Activated CD8-positive, alpha-beta memory T cell treated with anti-CD3 and anti-CD28 coated beads for 36 hours (primary cell): ENCODE data around the gene AP3B2. TPM values are rescaled to one million over a fixed set of nuclear protein-coding genes. Genes with fewer than 3 reads are reported as not detected.

Experiments used
- CTCF ChIA-PET: fragments of 350-600 bp; sonication (Branson Sonifier 250); formaldehyde crosslinking; loops from one replicate; lab custom pipeline; 2021; ENCODE audit warnings: antibody characterized with exemption; lab: Charles Lee
- POLR2A ChIA-PET: fragments of 350-600 bp; sonication (Branson Sonifier 250); formaldehyde crosslinking; loops from one replicate; lab custom pipeline; 2021; ENCODE audit warnings: antibody characterized with exemption; lab: Charles Lee
- total RNA-seq, 2 experiments: library from RNA; stranded (reverse); gene quantifications; one replicate each; pipeline ENCODE4 v1.2.3, GENCODE V29; 2021

Gene AP3B2
- total RNA-seq, 2 experiments from 2014 or later = 0.44 to 0.53 TPM

GRCh38 chr15:82699726-82700125, 9.9 kb downstream of the AP3B2 start:
- CTCF ChIA-PET = no interaction called here
- POLR2A ChIA-PET = no interaction called here

DNA sequence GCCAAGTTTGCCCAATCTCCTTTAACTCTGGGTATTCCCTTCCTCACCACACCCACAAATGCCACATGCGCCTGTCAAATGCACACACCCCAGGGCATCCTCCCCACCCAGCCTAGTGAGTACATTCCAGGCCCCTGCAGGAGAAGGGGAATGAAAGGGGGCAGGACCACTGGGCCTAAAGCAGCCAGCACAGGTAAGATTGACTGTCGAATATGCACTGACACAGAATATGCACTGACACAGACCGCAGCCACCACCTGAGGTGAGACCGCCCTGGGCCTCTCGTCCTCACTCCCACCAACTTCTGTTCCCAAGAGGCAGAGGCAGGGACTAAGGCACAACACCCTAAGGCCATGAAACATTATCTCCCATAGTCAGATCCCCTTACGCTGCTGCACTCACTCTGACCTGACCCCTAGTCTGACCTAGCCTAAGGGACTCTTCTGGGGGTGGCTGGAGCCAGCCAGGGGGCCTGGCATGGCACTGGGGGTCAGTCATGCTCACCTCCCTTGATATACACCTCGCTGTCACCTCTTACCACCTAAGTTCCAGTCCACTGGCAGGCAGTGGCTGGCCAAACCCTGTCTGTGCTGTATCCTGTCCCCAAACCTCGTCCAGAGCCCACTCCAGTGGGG, 10.8 kb downstream of the AP3B2 start:
- CTCF ChIA-PET = no interaction called here
- POLR2A ChIA-PET = no interaction called here

- ChIA-PET CTCF (no interaction called here), POLR2A (no interaction called here)
Measured at GRCh38 chr15:82697735-82698407, 11.8 kb downstream of the AP3B2 start.

DNA sequence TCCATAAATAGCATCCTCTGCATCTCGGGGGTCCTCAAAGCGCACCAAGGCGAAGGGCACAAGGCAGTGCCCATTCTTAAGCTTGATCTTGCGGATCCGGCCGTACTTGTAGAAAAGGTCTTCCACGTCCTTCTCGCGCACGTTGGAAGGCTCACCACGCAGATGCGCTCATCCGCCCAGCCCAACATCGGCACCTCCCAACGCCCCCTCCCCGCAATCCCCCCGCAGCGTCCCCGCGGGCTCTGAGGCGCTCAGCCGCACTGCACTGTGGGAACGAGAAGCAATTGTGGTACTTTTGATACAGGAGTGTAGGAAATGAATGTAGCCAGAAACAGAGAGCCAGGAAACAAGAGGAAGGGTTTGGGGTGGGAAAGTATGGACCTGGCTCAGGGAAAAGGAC, 17.5 kb downstream of the AP3B2 start:
- ChIA-PET POLR2A (no interaction called here), CTCF (no interaction called here)

GRCh38 chr15:82689147-82689546, 20.5 kb downstream of the AP3B2 start:
- ChIA-PET POLR2A (no interaction called here), CTCF (no interaction called here)

GRCh38 chr15:82688691-82689090, 21.0 kb downstream of the AP3B2 start:
- CTCF ChIA-PET = no interaction called here
- POLR2A ChIA-PET = no interaction called here

- CTCF ChIA-PET = interaction anchor here (0.7 kb wide), 1 partner anchor 28 kb away, joined by 3 read pairs; no protein-coding TSS in a partner anchor
- POLR2A ChIA-PET = interaction anchor here (0.6 kb wide), 1 partner anchor 49 kb away, joined by 5 read pairs; no protein-coding TSS in a partner anchor
Measured at GRCh38 chr15:82681371-82681770, 28.3 kb downstream of the AP3B2 start.

DNA sequence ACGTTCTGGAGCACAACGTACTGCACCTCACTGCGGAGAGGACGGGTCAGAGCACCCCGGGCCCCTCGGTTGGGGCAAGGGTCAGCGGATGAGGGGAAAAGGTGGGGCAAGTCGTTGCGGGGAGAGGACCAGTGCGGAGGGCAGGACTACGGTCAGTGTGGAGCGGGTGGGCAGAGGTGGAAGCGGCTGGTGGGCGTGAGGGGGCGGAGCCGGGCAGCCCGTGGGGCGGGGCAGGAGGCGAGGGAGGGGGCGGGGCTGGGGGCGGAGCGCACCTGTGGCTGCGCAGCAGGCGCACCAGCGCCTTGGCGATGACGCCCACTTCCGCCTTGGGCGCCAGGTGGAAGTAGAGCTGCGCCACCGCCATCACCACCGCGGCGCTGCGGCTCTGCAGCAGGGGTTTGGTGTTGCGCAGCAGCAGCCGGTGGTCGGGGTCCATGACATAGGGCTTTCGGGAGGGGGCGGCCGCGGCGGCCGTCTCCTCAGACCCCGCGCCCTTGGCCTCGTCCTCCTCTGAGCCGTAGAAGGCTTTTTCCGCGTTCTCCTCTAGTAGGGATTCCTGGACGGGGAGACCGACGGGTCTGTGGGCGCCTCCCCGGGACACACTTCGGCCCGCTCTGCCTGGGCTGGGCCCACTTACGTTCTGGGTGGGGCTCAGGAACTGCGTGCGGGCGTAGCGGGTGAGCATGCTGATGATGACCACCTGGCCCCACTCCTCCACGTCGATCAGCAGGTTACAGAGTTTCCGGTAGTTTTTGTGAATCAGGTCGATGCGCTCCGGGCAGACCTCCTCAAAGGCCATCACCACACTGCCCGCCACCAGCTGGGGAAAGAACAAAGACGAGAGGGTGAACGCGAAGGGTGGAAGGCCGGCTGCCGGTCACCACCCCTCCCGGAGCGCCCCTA, 29.2 kb downstream of the AP3B2 start:
- ChIA-PET CTCF (interaction anchor here (0.7 kb wide), 1 partner anchor 29 kb away, joined by 3 read pairs; no protein-coding TSS in a partner anchor), POLR2A (interaction anchor here (0.6 to 1.3 kb wide), 2 partner anchors 48 to 140 kb away, joined by 4 to 5 read pairs; partner anchors contain the start of gene RPS17)

DNA sequence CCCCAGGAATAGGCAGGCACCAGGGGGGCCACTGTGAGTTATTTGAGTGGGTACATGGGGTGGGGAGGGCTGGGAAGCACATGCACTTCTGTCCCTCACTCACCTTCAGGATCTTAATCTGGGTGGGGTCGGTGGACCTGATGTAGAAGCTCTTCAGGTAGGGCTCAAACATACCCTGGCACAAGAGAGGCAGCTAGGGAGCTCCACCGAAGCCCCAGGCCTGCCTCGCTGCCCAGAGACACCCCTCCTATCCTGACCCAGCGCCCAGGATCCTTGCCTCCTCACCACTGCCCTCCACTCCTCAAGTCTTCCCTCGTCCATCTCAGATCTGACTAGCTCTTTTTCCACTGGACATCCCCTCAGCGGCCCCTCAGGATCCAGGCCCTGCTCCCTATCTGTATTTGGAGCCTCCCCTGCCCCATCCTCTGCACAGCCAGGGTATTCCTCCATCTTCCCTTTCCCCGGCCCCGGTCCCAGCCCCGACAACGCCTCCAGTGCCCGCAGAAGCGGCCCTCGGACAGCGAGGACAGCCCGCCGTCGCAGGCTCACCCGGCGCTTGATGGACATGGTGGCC, 30.0 kb downstream of the AP3B2 start:
- ChIA-PET CTCF (interaction anchor here (0.7 kb wide), 1 partner anchor 71 kb away, joined by 4 read pairs; no protein-coding TSS in a partner anchor), POLR2A (interaction anchor here (1.3 kb wide), 1 partner anchor 139 kb away, joined by 4 read pairs; the partner anchor contains the start of gene RPS17)

GRCh38 chr15:82677720-82678323, 31.9 kb downstream of the AP3B2 start:
- ChIA-PET CTCF (interaction anchor here (0.6 kb wide), 1 partner anchor 467 kb away, joined by 3 read pairs; no protein-coding TSS in a partner anchor), POLR2A (no interaction called here)

GRCh38 chr15:82674873-82675272, 34.8 kb downstream of the AP3B2 start:
- ChIA-PET CTCF (no interaction called here), POLR2A (no interaction called here)

GRCh38 chr15:82670699-82671098, 39.0 kb downstream of the AP3B2 start:
- POLR2A ChIA-PET = no interaction called here
- CTCF ChIA-PET = no interaction called here

GRCh38 chr15:82666606-82667005, 43.1 kb downstream of the AP3B2 start:
- POLR2A ChIA-PET = no interaction called here
- CTCF ChIA-PET = no interaction called here

- CTCF ChIA-PET = no interaction called here
- POLR2A ChIA-PET = no interaction called here
Measured at GRCh38 chr15:82664021-82664420, 45.7 kb downstream of the AP3B2 start.

GRCh38 chr15:82663186-82663600, 46.5 kb downstream of the AP3B2 start:
- POLR2A ChIA-PET = no interaction called here
- CTCF ChIA-PET = no interaction called here

GRCh38 chr15:82662641-82663040, 47.0 kb downstream of the AP3B2 start:
- ChIA-PET POLR2A (no interaction called here), CTCF (no interaction called here)

- POLR2A ChIA-PET = no interaction called here
- CTCF ChIA-PET = no interaction called here
Measured at GRCh38 chr15:82660378-82660777, 49.3 kb downstream of the AP3B2 start.

DNA sequence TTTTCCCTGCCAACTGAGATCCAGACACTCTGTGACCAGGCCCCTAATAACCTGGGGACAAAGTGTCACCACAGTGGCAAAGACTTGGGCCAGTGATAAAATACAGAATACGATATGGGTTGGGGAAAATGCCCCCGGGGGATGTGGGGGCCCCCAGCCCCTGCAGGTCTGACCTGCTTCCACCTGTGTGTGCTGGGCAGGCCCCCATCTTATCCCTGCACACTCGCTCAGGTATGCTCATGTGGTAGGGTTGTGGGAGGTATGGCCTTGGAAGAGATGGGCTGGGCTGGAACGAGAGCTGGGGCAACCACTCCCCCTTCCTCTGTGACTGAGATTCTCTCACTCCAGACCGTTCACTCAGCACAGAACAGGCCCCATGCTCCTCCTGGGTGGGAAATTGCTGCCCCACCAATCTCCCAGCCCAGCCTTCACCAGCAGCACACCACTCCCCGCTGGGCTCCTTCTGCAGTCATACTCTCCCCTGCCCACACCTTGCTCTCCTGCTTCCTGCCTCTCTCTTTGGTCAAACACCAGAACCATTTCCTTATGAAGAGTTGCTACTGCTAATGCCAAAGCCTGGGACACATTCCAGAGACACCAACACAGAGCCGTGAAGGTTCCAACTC, 52.9 kb downstream of the AP3B2 start:
- POLR2A ChIA-PET = no interaction called here
- CTCF ChIA-PET = no interaction called here
